Cerebellar nuclear complex (tissue), 1 donor: ENCODE data around the gene ZNF219.

Experiments
- DNase-seq, 2 experiments: peaks; one replicate each; lab custom pipeline; 2025; lab: John Stamatoyannopoulos, UW

The ZNF219 gene

GRCh38 chr14:21087294-21088091, 11.0 kb downstream of the ZNF219 start:
- peak; percentile 31 to 39 for DNase-seq

- DNase-seq: no peak
Measured at GRCh38 chr14:21086908-21087293, 11.6 kb downstream of the ZNF219 start.

DNA sequence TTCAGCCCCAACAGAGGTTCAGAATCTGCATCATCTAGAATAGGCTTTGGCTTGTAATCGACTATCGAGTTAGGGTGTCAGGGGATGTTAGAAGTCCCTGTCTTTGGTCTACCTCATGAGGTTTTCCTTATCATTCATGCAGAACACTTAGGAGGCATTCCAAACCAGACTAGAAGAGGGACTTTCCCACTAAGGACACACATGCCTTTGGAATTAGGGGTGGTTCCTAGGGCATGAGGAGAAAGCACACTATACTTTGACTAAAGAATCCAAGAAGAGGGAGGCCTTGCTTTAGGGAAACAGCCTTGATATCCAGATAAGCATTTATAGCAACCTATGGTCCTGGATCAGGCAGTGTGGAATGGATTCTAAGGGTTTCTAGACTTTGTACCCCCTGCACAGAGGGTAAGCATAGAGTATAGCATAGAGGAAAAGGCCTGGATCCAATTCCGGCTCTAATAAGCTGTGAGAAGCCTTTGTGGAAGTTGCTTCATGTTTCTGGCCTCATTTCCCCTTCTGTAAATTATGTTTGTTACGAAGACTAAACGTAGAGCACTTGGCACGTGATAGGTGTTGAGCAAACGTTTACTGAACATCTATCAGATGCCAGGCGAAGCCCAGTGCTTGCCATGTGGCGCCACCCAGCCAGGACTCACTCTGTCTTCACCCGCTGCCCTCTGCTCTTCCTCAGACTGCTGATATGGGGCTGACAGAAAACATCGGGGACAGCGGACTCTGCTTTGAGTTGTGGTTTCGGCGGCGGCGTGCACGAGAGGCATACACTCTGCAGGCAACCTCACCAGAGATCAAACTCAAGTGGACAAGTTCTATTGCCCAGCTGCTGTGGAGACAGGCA, 13.2 kb downstream of the ZNF219 start:
- DNase-seq: no peak

DNA sequence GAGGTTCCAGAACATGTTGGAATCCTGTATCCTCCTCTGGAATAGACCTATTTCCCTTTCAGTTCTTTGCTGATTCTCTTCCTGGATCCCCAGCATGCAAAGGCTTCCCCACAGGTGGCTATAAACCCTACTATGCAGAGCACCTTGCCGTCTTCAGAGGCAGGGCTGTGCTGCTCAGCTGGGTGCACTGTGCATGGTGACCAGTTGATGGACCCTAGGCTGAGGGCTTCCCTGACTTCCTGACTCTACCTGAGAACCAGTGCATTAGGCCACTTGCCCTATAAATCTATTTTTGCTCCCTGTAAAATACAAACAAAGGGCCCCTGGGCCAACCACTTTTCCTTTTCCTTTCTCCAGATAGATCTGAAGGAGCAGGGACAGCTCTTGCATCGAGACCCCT, 14.1 kb downstream of the ZNF219 start:
- DNase-seq: no peak

- DNase-seq: no peak
Measured at GRCh38 chr14:21083565-21084325, 14.7 kb downstream of the ZNF219 start.

GRCh38 chr14:21081521-21082142, 16.8 kb downstream of the ZNF219 start:
- DNase-seq: no peak

DNA sequence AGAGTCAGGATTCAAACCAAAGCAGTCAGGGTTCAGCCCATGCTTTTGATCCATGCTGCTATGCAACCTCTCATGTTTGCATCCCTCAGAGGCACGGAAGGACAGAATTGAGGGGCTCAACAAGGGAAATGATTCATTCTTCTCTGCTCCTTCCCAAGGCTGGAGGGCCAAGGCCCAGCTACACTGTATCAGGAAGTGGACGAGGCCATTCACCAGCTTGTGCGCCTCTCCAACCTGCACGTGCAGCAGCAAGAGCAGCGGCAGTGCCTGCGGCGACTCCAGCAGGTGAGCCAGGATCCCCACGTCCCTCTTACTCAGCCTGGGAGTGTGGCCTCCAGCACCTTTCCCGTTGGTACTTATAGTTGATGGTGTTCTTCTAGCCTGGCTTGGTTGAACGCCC, 19.7 kb downstream of the ZNF219 start:
- no peak for DNase-seq

GRCh38 chr14:21078287-21078686, 20.2 kb downstream of the ZNF219 start:
- DNase-seq: no peak

DNA sequence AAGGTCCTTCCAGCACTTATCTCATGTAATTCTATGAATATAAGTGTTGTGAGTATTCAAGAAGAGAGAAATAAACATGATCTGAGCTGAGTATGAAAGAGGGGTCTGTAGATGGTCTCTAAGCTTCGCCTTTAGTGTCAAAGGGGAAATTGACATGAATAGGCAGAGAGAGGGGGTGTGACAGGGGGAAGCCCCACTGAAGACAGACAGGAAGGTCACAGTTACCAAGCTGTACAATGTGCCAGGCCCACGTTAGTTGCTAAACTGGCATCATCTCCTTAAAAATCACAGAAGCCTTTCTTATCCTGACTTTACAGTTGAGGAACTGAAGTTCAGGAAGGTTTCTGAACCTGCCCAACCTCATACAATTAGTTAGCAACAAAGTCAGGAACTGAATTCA, 20.8 kb downstream of the ZNF219 start:
- no peak for DNase-seq

DNA sequence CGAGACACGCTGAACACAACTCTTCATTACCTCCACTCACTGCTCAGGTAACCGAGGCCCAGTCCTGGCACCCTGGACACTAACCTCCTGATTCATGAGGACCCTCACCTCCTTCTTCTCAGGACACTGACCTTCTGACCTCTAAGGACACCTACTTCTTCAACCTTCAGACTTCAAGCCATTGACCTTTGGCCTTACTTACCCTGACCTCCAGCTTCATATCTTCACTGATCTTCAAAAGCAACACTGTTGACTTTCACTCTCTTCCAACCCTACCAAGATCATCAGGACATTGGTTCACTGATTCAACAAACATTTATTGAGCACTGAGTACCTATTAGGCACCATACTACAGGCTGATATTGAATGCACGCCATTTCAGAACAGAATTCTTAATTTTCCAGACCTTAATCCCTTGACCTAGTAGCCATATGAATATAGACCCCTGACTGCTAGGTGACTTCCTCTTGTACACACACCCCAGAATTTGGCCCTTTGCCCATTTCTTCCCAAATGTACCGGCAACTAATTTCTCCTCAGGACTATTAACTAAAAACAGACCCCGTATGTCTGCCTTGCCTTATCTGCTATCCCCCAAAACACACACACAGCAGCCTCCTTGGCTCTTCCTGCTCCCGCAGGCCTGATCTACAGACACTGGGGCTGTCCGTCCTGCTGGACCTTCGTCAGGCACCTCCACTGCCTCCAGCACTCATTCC, 22.6 kb downstream of the ZNF219 start:
- no peak for DNase-seq

DNA sequence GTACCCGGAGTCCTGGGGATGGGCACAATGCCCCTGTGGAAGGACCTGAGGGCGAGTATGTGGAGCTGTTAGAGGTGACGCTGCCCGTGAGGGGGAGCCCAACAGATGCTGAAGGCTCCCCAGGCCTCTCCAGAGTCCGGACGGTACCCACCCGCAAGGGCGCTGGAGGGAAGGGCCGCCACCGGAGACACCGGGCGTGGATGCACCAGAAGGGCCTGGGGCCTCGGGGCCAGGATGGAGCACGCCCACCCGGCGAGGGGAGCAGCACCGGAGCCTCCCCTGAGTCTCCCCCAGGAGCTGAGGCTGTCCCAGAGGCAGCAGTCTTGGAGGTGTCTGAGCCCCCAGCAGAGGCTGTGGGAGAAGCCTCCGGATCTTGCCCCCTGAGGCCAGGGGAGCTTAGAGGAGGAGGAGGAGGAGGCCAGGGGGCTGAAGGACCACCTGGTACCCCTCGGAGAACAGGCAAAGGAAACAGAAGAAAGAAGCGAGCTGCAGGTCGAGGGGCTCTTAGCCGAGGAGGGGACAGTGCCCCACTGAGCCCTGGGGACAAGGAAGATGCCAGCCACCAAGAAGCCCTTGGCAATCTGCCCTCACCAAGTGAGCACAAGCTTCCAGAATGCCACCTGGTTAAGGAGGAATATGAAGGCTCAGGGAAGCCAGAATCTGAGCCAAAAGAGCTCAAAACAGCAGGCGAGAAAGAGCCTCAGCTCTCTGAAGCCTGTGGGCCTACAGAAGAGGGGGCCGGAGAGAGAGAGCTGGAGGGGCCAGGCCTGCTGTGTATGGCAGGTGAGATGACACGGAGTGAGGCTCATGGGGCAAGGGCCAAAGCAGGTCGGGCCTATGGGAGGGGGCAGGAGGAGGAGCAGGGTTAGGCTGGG, 23.8 kb downstream of the ZNF219 start:
- no peak for DNase-seq

GRCh38 chr14:21073921-21074320, 24.5 kb downstream of the ZNF219 start:
- DNase-seq: no peak

GRCh38 chr14:21072781-21073339, 25.6 kb downstream of the ZNF219 start:
- no peak for DNase-seq

GRCh38 chr14:21072031-21072473, 26.4 kb downstream of the ZNF219 start:
- DNase-seq: no peak

DNA sequence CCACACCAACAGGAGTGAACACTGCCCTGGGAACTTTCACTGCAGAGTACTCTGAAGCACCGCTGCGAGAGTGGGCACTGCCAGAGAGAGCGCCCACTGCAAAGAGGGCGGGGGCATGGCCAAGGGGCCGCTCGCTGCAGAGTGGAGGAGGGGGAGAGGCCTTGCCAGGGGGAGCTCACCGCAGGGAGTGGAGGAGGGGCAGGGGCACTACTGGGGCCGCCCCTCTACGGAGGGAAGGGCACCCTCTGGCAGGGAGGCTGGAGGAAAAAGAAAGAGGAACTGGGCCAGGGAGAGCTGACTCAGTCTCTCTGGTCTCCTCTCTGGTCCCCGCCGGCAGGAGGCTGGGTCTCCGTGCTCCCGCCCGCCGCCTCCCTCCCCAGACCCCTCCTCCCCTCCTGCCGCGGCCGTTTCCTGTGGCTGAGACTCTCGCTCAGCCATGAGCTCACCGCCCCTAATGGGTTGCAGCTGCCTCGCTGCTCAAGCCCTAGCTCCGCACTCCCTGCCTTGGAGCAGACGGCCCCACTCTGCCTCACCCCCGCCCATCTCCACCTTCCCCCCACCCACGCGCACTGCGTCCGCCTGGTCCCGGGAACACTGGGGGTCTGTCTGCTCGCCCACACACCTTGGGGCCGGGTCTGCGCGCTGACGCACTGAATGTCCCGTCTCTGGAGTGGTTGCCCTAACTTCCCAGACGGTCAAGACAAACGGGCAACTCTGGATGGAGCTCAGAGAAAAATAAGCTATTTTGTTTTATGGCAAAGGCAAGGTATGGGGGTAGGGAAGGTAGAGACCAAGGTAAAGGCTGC, 27.0 kb downstream of the ZNF219 start:
- no peak for DNase-seq

- no peak for DNase-seq
Measured at GRCh38 chr14:21070610-21071224, 27.7 kb downstream of the ZNF219 start.

GRCh38 chr14:21070083-21070609, 28.3 kb downstream of the ZNF219 start, which contains the start of gene ARHGEF40:
TSS of gene ARHGEF40 (plus strand) at chr14:21070304. CDS start at chr14:21070397, 93 bp downstream.
- DNase-seq: peak in 1 of 2 experiments; percentile 19
